GM12873 (cell line): Measurements from ENCODE around the gene ENTHD1.

Source experiments
- CTCF ChIP-seq: IDR thresholded peaks from 2 replicates; pipeline ENCODE4 v1.5.1; 2012; ENCODE audit warnings: low read depth, mild to moderate bottlenecking, moderate library complexity, low read length, control low read depth; ENCODE audit not compliant: insufficient read depth; ENCODE audit errors: missing control alignments

ENTHD1 gene

GRCh38 chr22:39808081-39808480, 85.5 kb downstream of the ENTHD1 start:
- peak; percentile 57 for TF ChIP-seq CTCF

GRCh38 chr22:39806109-39806508, 87.5 kb downstream of the ENTHD1 start:
- TF ChIP-seq CTCF, result no peak

GRCh38 chr22:39805117-39805516, 88.4 kb downstream of the ENTHD1 start:
- no peak for TF ChIP-seq CTCF

GRCh38 chr22:39802682-39803081, 90.9 kb downstream of the ENTHD1 start:
- no peak for TF ChIP-seq CTCF

DNA sequence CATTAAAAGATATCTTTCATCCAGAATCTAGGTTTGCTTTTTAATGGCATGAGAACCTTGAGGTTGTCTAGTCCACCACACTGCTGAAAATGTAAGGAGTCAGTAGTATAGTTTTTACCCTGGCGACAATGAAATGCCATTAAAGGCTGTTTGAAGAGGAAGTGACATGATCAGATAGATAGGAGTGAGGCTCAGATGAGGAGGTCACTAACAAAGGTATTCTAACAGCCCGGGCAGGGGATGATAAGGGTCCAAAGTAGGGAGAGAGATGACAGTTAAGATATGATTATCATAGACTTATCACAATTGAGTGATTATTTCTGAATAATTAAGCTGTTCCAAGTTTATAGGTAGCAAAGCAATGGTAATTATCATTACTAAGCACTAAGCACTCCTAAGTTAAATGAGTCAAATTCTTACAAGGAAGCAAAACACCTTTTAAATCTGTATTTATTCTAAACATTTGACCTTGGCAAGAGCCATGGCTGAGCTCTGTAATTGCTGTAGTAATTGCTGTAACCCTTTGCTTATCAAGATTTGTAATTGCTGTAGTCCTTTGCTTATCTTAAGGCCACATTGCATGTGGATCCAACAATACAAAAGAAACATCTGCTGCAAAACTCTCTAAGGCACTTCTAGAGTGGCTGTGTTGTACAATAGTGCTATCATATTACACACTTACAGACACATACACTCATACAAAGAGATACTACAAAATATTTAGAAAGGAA, 92.6 kb downstream of the ENTHD1 start:
- no peak for TF ChIP-seq CTCF

DNA sequence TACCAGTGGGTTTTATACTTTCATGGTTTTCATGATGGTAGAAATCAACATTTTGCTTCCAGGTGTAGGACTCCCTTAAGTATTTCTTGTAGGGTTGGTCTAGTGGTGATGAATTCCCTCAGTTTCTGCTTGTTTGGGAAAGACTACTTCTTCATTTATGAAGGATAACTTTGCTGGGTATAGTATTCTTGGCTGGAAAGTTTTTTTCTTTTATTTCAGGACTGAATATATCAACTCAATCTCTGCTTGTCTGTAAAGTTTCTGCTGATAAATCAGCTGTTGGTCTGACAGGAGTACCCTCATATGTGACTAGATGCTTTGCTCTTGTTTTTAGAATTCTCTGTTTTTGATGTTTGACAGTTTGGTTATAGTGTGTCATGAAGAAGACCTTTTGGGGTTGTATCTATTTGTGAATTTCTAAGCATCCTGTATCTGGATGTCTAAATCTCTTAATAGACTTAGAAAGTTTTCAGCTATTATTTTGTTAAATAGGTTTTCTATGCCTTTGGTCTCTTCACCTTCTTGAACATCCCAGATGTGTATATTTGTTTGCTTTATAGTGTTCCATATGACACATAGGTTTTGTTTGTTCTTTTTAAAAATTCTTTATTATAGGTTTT, 95.9 kb downstream of the ENTHD1 start:
- no peak for TF ChIP-seq CTCF

GRCh38 chr22:39789788-39790187, 103.8 kb downstream of the ENTHD1 start:
- no peak for TF ChIP-seq CTCF
